ENCODE results near the gene ATXN1.

ATXN1 gene

DNA sequence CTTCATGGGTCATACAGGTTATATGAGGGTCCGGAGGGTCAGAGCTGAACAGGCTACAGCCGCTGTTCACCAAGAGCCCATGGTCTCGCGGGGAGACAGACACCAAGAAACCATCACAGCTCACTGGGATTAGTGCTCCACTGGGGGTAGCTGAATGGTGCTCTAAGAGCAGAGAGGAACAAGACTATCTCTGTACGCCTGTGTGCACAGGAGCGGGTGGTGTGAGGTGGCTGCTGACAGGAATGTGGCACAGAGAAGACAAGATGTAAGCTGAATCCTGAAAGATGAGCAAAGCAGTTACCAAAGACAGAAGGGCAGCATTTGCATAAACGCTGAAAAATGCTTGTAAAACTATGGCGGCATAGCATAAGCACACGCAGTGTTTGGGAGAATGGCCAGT, 383.8 kb downstream of the ATXN1 start:
- DNase-seq: no peak
- peaks cover 20% of the 10 kb centered on the region for H3K4me1 ChIP-seq
- H3K27me3 ChIP-seq: no peaks in the 10 kb centered on the region
- H3K4me3 ChIP-seq (ENCODE audit: low read depth, low read length): no peak overlapping the region
- TF ChIP-seq, protein P1, sequence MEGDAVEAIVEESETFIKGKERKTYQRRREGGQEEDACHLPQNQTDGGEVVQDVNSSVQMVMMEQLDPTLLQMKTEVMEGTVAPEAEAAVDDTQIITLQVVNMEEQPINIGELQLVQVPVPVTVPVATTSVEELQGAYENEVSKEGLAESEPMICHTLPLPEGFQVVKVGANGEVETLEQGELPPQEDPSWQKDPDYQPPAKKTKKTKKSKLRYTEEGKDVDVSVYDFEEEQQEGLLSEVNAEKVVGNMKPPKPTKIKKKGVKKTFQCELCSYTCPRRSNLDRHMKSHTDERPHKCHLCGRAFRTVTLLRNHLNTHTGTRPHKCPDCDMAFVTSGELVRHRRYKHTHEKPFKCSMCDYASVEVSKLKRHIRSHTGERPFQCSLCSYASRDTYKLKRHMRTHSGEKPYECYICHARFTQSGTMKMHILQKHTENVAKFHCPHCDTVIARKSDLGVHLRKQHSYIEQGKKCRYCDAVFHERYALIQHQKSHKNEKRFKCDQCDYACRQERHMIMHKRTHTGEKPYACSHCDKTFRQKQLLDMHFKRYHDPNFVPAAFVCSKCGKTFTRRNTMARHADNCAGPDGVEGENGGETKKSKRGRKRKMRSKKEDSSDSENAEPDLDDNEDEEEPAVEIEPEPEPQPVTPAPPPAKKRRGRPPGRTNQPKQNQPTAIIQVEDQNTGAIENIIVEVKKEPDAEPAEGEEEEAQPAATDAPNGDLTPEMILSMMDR (IDR thresholded peaks at IDR 0.05; ENCODE audit: low read depth, low read length): no peak
- H3K9me3 ChIP-seq: no peaks in the 10 kb centered on the region
- H3K36me3 ChIP-seq: no peaks in the 10 kb centered on the region

DNA sequence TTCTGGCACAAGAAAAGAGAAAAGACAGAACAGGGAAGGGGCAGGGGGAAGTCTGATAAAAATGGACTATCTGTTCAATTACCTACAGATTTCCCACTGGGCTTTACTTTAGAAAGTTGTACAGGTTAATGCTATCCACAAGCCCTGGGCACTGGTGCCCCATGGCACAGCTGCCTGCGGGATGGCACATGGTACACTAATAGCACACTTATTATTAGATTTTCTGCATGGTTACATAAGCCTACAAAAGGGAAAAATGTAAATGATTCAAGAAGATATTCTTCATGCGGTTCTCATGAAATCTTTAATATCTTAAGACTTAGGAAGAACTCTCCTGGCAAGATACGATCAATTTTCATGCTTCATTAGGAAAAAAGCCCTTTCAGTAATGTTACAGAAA, 385.4 kb downstream of the ATXN1 start:
- TF ChIP-seq, protein P1 (IDR thresholded peaks at IDR 0.05; ENCODE audit: low read depth, low read length): no peak

DNA sequence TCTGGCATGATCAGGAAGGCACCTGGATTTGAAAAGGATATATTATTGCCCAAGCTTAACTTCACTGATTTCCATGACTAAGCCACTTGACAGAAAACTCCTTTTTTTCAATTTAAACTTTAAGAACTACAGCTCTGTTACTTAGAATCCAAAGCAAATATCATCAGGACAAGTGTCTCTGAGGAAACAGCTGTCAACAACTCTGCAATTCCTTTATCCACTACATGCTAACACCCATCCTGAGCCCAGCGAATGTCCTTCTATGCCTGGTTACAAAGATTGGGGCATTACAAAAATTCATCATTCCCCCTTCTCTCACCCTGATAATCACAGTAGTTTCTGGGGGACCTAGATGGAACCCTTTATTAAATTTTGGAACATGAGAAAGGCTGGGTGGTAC, 386.1 kb downstream of the ATXN1 start:
- TF ChIP-seq, protein P1 (IDR thresholded peaks at IDR 0.05; ENCODE audit: low read depth, low read length): no peak
- Histone ChIP-seq H3K4me3 (ENCODE audit: low read depth, low read length) (no peak overlapping the region), H3K36me3 (no peaks in the 10 kb centered on the region), H3K4me1 (peaks cover 17% of the 10 kb centered on the region), H3K9me3 (no peaks in the 10 kb centered on the region), H3K27me3 (no peaks in the 10 kb centered on the region)
- no peak for DNase-seq

More for the DNA sequence above, 385.4 kb downstream of the ATXN1 start:
- no peak overlapping the region for H3K4me3 ChIP-seq (ENCODE audit: low read depth, low read length)
- no peaks in the 10 kb centered on the region for H3K36me3 ChIP-seq
- no peaks in the 10 kb centered on the region for H3K9me3 ChIP-seq
- H3K4me1 ChIP-seq: peaks cover 18% of the 10 kb centered on the region
- H3K27me3 ChIP-seq: no peaks in the 10 kb centered on the region
- DNase-seq: no peak

DNA sequence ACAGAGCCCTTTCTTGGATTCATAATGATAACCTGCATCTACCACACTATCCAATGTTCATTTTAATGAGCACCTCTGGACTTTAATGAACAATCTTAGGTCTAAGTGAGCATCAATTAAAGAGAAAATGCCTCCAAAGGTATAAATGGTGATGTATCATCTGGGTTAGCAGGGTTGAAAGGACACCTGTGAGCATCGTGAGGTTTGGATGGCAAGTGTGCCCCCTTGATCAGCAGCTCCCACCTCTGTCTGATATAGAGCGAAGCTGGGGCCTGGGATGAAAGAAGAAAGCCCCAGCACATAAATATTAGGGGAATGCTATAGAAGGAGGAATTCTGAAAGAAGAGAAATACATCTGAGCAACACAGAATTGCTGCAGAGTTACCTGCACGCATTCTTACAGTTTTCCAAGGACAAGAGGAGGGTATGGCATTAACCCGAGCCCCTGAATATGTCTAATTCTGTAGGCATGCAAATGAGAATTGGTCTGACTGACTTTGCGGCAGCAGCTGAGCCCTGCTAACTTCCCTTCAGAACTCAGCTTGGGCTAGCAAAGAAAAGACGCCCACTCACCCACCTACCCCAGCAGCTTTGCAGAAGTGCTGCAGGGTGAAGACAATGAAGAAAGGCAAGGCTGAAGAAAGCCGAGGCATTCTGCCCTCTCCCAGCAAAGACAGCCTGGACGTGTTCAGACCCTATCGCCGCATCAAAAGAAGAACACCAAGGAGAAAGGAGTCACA, 386.6 kb downstream of the ATXN1 start:
- Histone ChIP-seq H3K27me3 (no peaks in the 10 kb centered on the region), H3K4me3 (ENCODE audit: low read depth, low read length) (no peak overlapping the region), H3K36me3 (no peaks in the 10 kb centered on the region), H3K4me1 (peaks cover 12% of the 10 kb centered on the region), H3K9me3 (no peaks in the 10 kb centered on the region)
- TF ChIP-seq, protein P1 (IDR thresholded peaks at IDR 0.05; ENCODE audit: low read depth, low read length): no peak
- DNase-seq: no peak

DNA sequence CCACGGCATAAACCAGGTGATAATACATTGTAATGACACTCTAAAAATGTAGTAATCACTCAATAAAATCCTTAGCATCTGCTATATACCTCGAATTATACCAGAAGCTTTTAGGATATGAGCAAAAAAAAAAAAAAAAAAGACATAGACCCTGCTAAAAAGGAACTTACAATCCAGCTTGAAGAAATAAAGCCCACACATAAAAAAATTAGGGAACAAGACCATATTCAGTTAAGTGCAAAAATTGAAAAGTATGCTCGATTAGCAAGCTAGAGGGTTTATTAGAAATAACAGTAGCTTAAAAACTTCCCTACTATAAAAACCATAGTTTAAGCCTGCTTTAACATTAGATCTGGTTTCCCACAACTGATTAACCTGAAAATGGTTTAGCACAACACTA, 387.2 kb downstream of the ATXN1 start:
- no peak for DNase-seq
- Histone ChIP-seq H3K4me1 (peaks cover 11% of the 10 kb centered on the region), H3K36me3 (no peaks in the 10 kb centered on the region), H3K4me3 (ENCODE audit: low read depth, low read length) (no peak overlapping the region), H3K27me3 (no peaks in the 10 kb centered on the region), H3K9me3 (no peaks in the 10 kb centered on the region)
- TF ChIP-seq, protein P1 (IDR thresholded peaks at IDR 0.05; ENCODE audit: low read depth, low read length): no peak

DNA sequence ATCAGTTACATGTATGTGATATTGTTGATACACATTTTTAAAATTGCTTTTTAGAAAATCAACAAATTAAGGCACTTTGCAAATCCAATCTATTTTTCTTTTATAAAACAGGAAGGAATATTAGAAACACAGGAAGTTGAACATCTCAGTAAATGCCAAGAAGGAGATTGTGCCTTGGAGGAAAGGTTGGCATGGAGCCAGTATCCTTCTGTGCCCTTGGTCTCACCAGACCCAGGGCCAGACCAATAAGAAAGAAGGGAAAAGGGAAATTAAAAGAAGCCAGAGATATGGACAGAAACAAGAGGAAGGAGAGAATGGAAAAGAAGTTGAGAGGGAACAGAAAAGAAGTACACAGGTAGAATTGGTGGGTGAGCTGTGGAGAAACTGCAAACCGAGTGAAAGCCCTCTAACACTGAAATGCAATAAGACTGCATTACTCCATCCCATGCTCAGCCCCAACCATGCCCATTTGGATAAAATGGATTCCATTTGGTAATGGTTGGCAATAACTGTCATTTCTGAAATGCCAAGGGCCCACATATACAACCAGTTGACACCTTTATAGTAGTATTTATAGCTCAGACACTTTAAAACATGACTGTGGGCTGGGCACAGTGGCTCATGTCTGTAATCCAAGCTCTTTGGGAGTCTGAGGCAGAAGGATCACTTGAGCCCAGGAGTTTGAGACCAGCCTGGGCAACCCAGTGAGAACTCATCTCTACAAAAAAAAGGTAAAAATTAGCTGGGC, 389.1 kb downstream of the ATXN1 start:
- H3K36me3 ChIP-seq: no peaks in the 10 kb centered on the region
- TF ChIP-seq, protein P1 (IDR thresholded peaks at IDR 0.05; ENCODE audit: low read depth, low read length): no peak
- no peak overlapping the region for H3K4me3 ChIP-seq (ENCODE audit: low read depth, low read length)
- DNase-seq: no peak
- H3K27me3 ChIP-seq: no peaks in the 10 kb centered on the region
- H3K4me1 ChIP-seq: peaks cover 20% of the 10 kb centered on the region
- no peaks in the 10 kb centered on the region for H3K9me3 ChIP-seq
